Neural cell (in vitro differentiated cells): Measurements from ENCODE around the gene PAOX. TPM values are rescaled to one million over a fixed set of nuclear protein-coding genes. Genes with fewer than 3 reads are reported as not detected.

Source experiments
- H2AFZ ChIP-seq: fragments of 200-600, 300-800 bp; sonication (generic), shearing (Covaris generic); 2 replicates; pipeline ENCODE4 v1.6.0; 2014; ENCODE audit warnings: low read depth, mild to moderate bottlenecking, antibody characterized with exemption, low read length, moderate library complexity
- H3F3A ChIP-seq: fragments of 200-600 bp; shearing (Covaris generic); 2 replicates; pipeline ENCODE4 v1.6.1; 2016; ENCODE audit warnings: mild to moderate bottlenecking, moderate library complexity, mixed read lengths, antibody characterized with exemption, low read length; ENCODE audit not compliant: insufficient read depth, poor library complexity, severe bottlenecking
- H3K27ac ChIP-seq: fragments of 200-600, 300-800 bp; sonication (generic), shearing (Covaris generic); 2 replicates; pipeline ENCODE4 v1.5.1; 2014; ENCODE audit warnings: mild to moderate bottlenecking, low read length, moderate library complexity
- H3K27me3 ChIP-seq: fragments of 300-800, 200-600 bp; sonication (generic), shearing (Covaris generic); 2 replicates; pipeline ENCODE4 v1.6.0; 2014; ENCODE audit warnings: mild to moderate bottlenecking, low read depth, low read length, moderate library complexity; ENCODE audit not compliant: insufficient read depth
- H3K36me3 ChIP-seq: fragments of 300-800, 200-600 bp; sonication (generic), shearing (Covaris generic); 2 replicates; pipeline ENCODE4 v1.5.1; 2014; ENCODE audit warnings: mild to moderate bottlenecking, antibody characterized with exemption, low read length, moderate library complexity; ENCODE audit not compliant: insufficient read depth
- H3K4me2 ChIP-seq: fragments of 300-800, 200-600 bp; sonication (generic), shearing (Covaris generic); 2 replicates; pipeline ENCODE4 v1.6.0; 2014; ENCODE audit warnings: mild to moderate bottlenecking, low read length
- H3K4me3 ChIP-seq: fragments of 300-800, 200-600 bp; sonication (generic), shearing (Covaris generic); 2 replicates; pipeline ENCODE4 v1.5.1; 2014; ENCODE audit warnings: mild to moderate bottlenecking, low read length, moderate library complexity
- H3K79me2 ChIP-seq: fragments of 200-600 bp; shearing (Covaris generic); replicated peaks from 2 replicates; pipeline ENCODE4 v1.6.0; 2014; ENCODE audit warnings: mild to moderate bottlenecking, low read length, moderate library complexity; ENCODE audit not compliant: insufficient read depth
- H3K9ac ChIP-seq: fragments of 300-800, 200-600 bp; sonication (generic), shearing (Covaris generic); 2 replicates; pipeline ENCODE4 v1.6.1; 2016; ENCODE audit warnings: mild to moderate bottlenecking, low read length, mixed read lengths
- H3K9me2 ChIP-seq: fragments of 200-600 bp; shearing (Covaris generic); 2 replicates; pipeline ENCODE4 v1.6.1; 2016; ENCODE audit warnings: mild to moderate bottlenecking, low read length, mixed read lengths; ENCODE audit not compliant: insufficient read depth
- H3K9me3 ChIP-seq: fragments of 200-600, 300-800 bp; sonication (generic), shearing (Covaris generic); 2 replicates; pipeline ENCODE4 v1.6.1; 2016; ENCODE audit warnings: mild to moderate bottlenecking, mixed run types, low read length, moderate library complexity, mixed read lengths
- H4K20me1 ChIP-seq: fragments of 200-600 bp; shearing (Covaris generic); 2 replicates; pipeline ENCODE4 v1.6.1; 2016; ENCODE audit warnings: mild to moderate bottlenecking, mixed run types; ENCODE audit not compliant: insufficient read depth
- CTCF ChIP-seq: fragments of 450-650 bp; IDR thresholded peaks from 2 replicates; pipeline ENCODE4 v1.5.1; 2014; ENCODE audit warnings: antibody characterized with exemption, mild to moderate bottlenecking, moderate library complexity; ENCODE audit not compliant: poor library complexity, severe bottlenecking
- EP300 ChIP-seq: fragments of 450-650 bp; conservative IDR thresholded peaks from 2 replicates; pipeline ENCODE4 v1.6.1; 2014; ENCODE audit warnings: antibody characterized with exemption, mild to moderate bottlenecking, moderate library complexity; ENCODE audit not compliant: poor library complexity, severe bottlenecking
- EZH2 ChIP-seq: fragments of 200-600, 300-800 bp; shearing (Covaris generic), sonication (generic); IDR thresholded peaks from 2 replicates; pipeline ENCODE4 v1.6.1; 2014; ENCODE audit warnings: antibody characterized with exemption, low read length, borderline replicate concordance, mild to moderate bottlenecking; ENCODE audit not compliant: insufficient read depth, poor library complexity, severe bottlenecking
- MXI1 ChIP-seq: fragments of 450-650 bp; conservative IDR thresholded peaks from 2 replicates; pipeline ENCODE4 v1.6.1; 2014; ENCODE audit warnings: antibody characterized with exemption, mild to moderate bottlenecking; ENCODE audit not compliant: poor library complexity, severe bottlenecking
- POLR2AphosphoS5 ChIP-seq: IDR thresholded peaks from 2 replicates; pipeline ENCODE4 v1.6.1; 2012
- RAD21 ChIP-seq: fragments of 450-650 bp; conservative IDR thresholded peaks from 2 replicates; pipeline ENCODE4 v1.6.1; 2014; ENCODE audit warnings: antibody characterized with exemption, mild to moderate bottlenecking, moderate library complexity
- REST ChIP-seq: IDR thresholded peaks from 2 replicates; pipeline ENCODE4 v1.6.1; 2012; ENCODE audit warnings: borderline replicate concordance
- SMC3 ChIP-seq: fragments of 450-650 bp; conservative IDR thresholded peaks from 2 replicates; pipeline ENCODE4 v1.6.1; 2014; ENCODE audit warnings: antibody characterized with exemption, mild to moderate bottlenecking, moderate library complexity; ENCODE audit not compliant: poor library complexity
- TAF1 ChIP-seq: IDR thresholded peaks from 2 replicates; pipeline ENCODE4 v1.6.1; 2012; ENCODE audit warnings: low read depth
- polyA plus RNA-seq: library from polyadenylated mRNA; depleted of rRNA; stranded (reverse); fragments of >200 nt; gene quantifications from 2 replicates; pipeline ENCODE4 v1.2.3, GENCODE V29; 2014

The PAOX gene
- polyA plus RNA-seq, 1 donor from 2014 or later = 3.0 TPM

GRCh38 chr10:133343558-133343957 is 35.5 kb upstream of the PAOX start:
- no peak overlapping the region for H3K9ac ChIP-seq
- no peaks in the 10 kb centered on the region for H3K79me2 ChIP-seq
- no peaks in the 10 kb centered on the region for H3K27me3 ChIP-seq
- H4K20me1 ChIP-seq = no peaks in the 10 kb centered on the region
- H3K4me2 ChIP-seq = no peak overlapping the region
- H3K9me2 ChIP-seq = no peaks in the 10 kb centered on the region
- no peak overlapping the region for H3K27ac ChIP-seq
- H3K9me3 ChIP-seq = no peaks in the 10 kb centered on the region
- H3F3A ChIP-seq = no peaks in the 10 kb centered on the region
- H3K36me3 ChIP-seq = no peaks in the 10 kb centered on the region
- no peak overlapping the region for H2AFZ ChIP-seq
- H3K4me3 ChIP-seq = no peak overlapping the region
- TF ChIP-seq POLR2AphosphoS5 = no peak
- TF ChIP-seq CTCF = no peak
- TF ChIP-seq REST = no peak
- TF ChIP-seq TAF1 = no peak
- TF ChIP-seq EP300 = no peak
- TF ChIP-seq MXI1 = no peak
- TF ChIP-seq RAD21 = no peak
- TF ChIP-seq SMC3 = no peak
- TF ChIP-seq EZH2 = no peak

- Histone ChIP-seq H4K20me1 (no peaks in the 10 kb centered on the region), H3F3A (no peaks in the 10 kb centered on the region), H3K27me3 (no peaks in the 10 kb centered on the region), H2AFZ (no peak overlapping the region), H3K9me3 (no peaks in the 10 kb centered on the region), H3K79me2 (no peaks in the 10 kb centered on the region), H3K36me3 (no peaks in the 10 kb centered on the region), H3K9ac (no peak overlapping the region), H3K4me2 (no peak overlapping the region), H3K27ac (no peak overlapping the region), H3K4me3 (no peak overlapping the region), H3K9me2 (no peaks in the 10 kb centered on the region)
- TF ChIP-seq TAF1 (no peak), RAD21 (no peak), MXI1 (no peak), EP300 (no peak), POLR2AphosphoS5 (no peak), REST (no peak), EZH2 (no peak), CTCF (no peak), SMC3 (no peak)
Observed at GRCh38 chr10:133344236-133344635, 34.8 kb upstream of the PAOX start.
